Stimulated activated memory B cell treated with anti-CD40 and anti-IgM and Interleukin-4, amounts not matched to agents 10 μg/mL and 1 μg/mL and 100 μg/mL, for 72 hours (primary cell): ENCODE results near the gene TYSND1.

Experiments used
- ATAC-seq: fragments of 150-1000 bp; cut with Tn5 transposase; 2 replicates; pipeline ENCODE4 v1.10.0; 2021
- H3K27ac Mint-ChIP-seq: one replicate; pipeline ENCODE4 v1.8.0; 2022; ENCODE audit warnings: mild to moderate bottlenecking, mixed read lengths
- H3K27me3 Mint-ChIP-seq: one replicate; pipeline ENCODE4 v1.8.0; 2022; ENCODE audit warnings: mixed read lengths
- H3K36me3 Mint-ChIP-seq: one replicate; pipeline ENCODE4 v1.8.0; 2022; ENCODE audit warnings: mixed read lengths
- H3K4me1 Mint-ChIP-seq: one replicate; pipeline ENCODE4 v1.8.0; 2022; ENCODE audit warnings: mixed read lengths
- H3K4me3 Mint-ChIP-seq: one replicate; pipeline ENCODE4 v1.8.0; 2022; ENCODE audit warnings: mild to moderate bottlenecking, moderate library complexity, mixed read lengths
- H3K9me3 Mint-ChIP-seq: one replicate; pipeline ENCODE4 v1.8.0; 2022; ENCODE audit warnings: mixed read lengths

Gene TYSND1

DNA sequence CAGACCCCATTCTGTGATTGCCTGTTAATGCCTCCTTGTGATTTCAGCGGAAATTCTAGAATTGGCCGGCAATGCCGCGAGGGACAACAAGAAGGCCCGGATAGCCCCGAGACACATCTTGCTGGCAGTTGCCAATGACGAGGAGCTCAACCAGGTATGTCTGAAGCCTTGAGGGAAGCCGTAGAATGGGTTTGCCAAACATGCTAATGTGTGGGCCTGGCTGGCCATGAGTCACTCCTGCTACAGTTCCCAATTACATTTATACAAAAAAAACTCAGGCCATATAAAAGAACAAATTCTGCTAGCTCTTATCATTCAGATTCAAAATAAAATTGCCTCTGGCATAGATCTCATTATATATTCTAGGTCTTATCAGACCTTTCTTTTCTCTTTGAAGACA, 56.5 kb downstream of the TYSND1 start:
- H3K36me3 Mint-ChIP-seq = no peaks in the 10 kb centered on the region
- no peaks in the 10 kb centered on the region for H3K9me3 Mint-ChIP-seq
- ATAC-seq = no peak
- no peak overlapping the region for H3K27ac Mint-ChIP-seq
- no peaks in the 10 kb centered on the region for H3K4me1 Mint-ChIP-seq
- H3K27me3 Mint-ChIP-seq = peaks cover 6% of the 10 kb centered on the region
- no peak overlapping the region for H3K4me3 Mint-ChIP-seq

DNA sequence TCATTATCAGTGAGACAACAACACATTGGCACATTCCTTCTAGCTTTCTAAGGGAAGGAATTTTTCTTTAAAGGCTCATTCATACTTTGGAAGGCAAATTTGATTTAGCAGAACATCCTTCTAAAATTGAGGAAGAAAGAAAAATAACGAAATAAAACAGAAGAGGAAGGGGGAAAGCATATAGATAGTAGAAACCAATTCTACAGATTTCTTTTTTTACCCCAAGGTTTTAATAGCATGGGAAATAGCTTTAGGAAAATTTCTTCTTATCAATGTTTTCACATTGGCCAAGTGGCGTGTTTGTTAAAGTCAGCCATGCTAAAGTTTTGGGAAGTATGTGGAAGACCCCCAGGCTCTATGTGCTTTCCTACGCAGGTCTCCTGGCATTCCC, 58.2 kb downstream of the TYSND1 start:
- H3K4me1 Mint-ChIP-seq = no peaks in the 10 kb centered on the region
- H3K9me3 Mint-ChIP-seq = no peaks in the 10 kb centered on the region
- no peaks in the 10 kb centered on the region for H3K36me3 Mint-ChIP-seq
- no peak overlapping the region for H3K27ac Mint-ChIP-seq
- no peaks in the 10 kb centered on the region for H3K27me3 Mint-ChIP-seq
- ATAC-seq = no peak
- no peak overlapping the region for H3K4me3 Mint-ChIP-seq
